NCI-H1105 treated with DMSO at 0.1 percent for 48 hours (cell line): Measurements from ENCODE around the gene PTPRG.

Experiments used
- DNase-seq: peaks from one replicate; lab custom pipeline; 2025; lab: John Stamatoyannopoulos, UW

Gene PTPRG

GRCh38 chr3:61828880-61829721, 267.7 kb downstream of the PTPRG start:
- DNase-seq = no peak

GRCh38 chr3:61829722-61830350, 268.5 kb downstream of the PTPRG start:
- no peak for DNase-seq

- DNase-seq = no peak
Measured at GRCh38 chr3:61831973-61832372, 270.6 kb downstream of the PTPRG start.

- DNase-seq = no peak
Measured at GRCh38 chr3:61832375-61833229, 271.2 kb downstream of the PTPRG start.

- no peak for DNase-seq
Measured at GRCh38 chr3:61839256-61839655, 277.9 kb downstream of the PTPRG start.

- no peak for DNase-seq
Measured at GRCh38 chr3:61841111-61841845, 279.9 kb downstream of the PTPRG start.

GRCh38 chr3:61841988-61842387, 280.6 kb downstream of the PTPRG start:
- no peak for DNase-seq

- no peak for DNase-seq
Measured at GRCh38 chr3:61844346-61844745, 283.0 kb downstream of the PTPRG start.

- DNase-seq = no peak
Measured at GRCh38 chr3:61846488-61846887, 285.1 kb downstream of the PTPRG start.

- no peak for DNase-seq
Measured at GRCh38 chr3:61847784-61848462, 286.6 kb downstream of the PTPRG start.

GRCh38 chr3:61848885-61849284, 287.5 kb downstream of the PTPRG start:
- DNase-seq = no peak

GRCh38 chr3:61853912-61854311, 292.5 kb downstream of the PTPRG start:
- no peak for DNase-seq

GRCh38 chr3:61855211-61855610, 293.8 kb downstream of the PTPRG start:
- DNase-seq = no peak

GRCh38 chr3:61857297-61857696, 295.9 kb downstream of the PTPRG start:
- DNase-seq = no peak

- peak; percentile 21 for DNase-seq
Measured at GRCh38 chr3:61858054-61858453, 296.7 kb downstream of the PTPRG start.

- no peak for DNase-seq
Measured at GRCh38 chr3:61861410-61861809, 300.0 kb downstream of the PTPRG start.

GRCh38 chr3:61862614-61863289, 301.4 kb downstream of the PTPRG start:
- DNase-seq = no peak

- no peak for DNase-seq
Measured at GRCh38 chr3:61863579-61863978, 302.2 kb downstream of the PTPRG start.

GRCh38 chr3:61864886-61865285, 303.5 kb downstream of the PTPRG start:
- DNase-seq = no peak

GRCh38 chr3:61865466-61866152, 304.2 kb downstream of the PTPRG start:
- no peak for DNase-seq
